WI38 (cell line): ENCODE data around the gene PLBD1.

Experiments used
- H3K4me3 ChIP-seq: 2 replicates; pipeline ENCODE4 v1.5.1; 2011; ENCODE audit warnings: low read depth, mild to moderate bottlenecking, control low read depth, low read length
- TF ChIP-seq, protein P1 (sequence below): IDR thresholded peaks from 2 replicates; pipeline ENCODE4 v1.5.1; 2012; ENCODE audit warnings: low read depth, mild to moderate bottlenecking, control low read depth, low read length

Gene PLBD1

DNA sequence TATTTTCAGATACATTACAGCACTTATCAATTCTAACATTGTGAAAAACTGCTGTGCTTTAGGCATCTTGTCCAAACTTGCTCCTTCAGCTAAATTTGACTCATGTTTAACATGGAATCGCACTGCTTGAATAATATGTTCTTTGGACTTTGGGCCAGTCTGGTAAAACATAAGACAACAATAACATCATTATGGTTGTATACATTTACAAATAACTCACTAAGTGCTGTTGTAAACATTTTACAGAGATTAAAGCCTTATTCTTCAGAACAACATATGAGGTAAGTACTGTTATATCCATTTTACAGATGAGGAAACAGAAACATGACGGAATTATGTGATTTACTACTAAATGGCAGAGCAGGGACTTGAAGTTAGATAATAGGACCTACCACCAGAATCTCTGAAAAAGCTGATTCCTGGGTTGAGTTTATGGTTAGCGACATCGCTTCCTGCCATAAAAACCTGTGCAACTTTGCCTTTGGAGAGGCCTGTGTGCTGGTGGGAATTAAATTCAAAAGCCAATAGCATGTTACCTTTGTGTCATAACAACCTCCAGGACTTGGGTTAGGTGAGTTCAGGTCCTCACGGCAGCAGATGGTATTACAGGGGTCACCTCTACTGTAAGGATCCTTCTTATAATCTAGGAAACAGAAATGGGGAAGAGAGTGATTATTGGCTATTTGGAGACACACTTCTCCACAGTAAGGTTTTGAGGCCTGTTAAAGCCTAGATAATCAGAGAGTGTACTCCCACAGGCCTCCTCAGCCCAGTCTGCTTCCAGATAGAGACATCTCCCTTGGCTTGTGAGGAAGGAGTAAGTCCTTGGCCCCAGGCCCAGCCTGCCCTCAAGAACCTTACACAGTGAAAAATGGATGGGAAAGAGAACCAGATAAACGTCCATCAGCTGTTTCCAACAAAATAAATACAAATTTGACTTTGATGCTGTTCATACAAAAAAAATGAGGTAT is 61.8 kb downstream of the PLBD1 start:
- H3K4me3 ChIP-seq = no peak overlapping the region
- TF ChIP-seq, protein P1, sequence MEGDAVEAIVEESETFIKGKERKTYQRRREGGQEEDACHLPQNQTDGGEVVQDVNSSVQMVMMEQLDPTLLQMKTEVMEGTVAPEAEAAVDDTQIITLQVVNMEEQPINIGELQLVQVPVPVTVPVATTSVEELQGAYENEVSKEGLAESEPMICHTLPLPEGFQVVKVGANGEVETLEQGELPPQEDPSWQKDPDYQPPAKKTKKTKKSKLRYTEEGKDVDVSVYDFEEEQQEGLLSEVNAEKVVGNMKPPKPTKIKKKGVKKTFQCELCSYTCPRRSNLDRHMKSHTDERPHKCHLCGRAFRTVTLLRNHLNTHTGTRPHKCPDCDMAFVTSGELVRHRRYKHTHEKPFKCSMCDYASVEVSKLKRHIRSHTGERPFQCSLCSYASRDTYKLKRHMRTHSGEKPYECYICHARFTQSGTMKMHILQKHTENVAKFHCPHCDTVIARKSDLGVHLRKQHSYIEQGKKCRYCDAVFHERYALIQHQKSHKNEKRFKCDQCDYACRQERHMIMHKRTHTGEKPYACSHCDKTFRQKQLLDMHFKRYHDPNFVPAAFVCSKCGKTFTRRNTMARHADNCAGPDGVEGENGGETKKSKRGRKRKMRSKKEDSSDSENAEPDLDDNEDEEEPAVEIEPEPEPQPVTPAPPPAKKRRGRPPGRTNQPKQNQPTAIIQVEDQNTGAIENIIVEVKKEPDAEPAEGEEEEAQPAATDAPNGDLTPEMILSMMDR = no peak

- TF ChIP-seq, protein P1 = no peak
- H3K4me3 ChIP-seq = no peak overlapping the region
Measured at GRCh38 chr12:14495326-14495725, 72.4 kb downstream of the PLBD1 start.

DNA sequence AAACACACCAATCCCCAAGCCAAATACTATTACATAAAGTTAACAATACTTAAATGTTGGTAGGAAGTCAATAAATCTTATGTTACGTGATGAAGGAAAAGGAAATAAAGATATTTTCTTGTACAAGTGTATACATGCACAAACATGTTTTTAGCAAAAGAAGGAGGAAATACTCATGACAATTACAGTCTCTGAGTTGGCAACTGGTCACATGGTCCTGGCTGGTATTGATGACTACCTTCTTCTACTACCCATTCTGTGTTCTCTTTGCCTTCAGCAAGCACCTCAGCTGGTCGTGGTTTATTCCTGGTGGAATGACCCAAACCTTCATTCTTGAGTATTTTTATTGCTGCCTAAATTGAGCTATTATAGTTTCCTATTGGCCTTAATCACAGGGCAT is 84.8 kb downstream of the PLBD1 start:
- no peak overlapping the region for H3K4me3 ChIP-seq
- TF ChIP-seq, protein P1 = no peak

DNA sequence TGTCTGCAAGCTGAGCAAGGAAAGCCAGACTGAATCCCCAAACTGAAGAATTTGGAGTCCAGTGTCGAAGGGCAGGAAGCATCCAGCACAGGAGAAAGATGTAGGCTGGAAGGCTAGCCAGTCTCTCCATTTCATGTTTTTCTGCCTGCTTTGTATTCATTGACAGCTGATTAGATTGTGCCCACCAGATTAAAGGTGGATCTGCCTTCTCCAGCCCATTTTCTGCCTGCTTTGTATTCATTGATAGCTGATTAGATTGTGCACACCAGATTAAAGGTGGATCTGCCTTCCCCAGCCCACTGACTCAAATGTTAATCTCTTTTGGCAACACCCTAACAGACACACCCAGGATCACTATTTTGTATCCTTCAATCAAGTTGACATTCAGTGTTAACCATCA is 85.3 kb downstream of the PLBD1 start:
- TF ChIP-seq, protein P1 = no peak
- H3K4me3 ChIP-seq = no peak overlapping the region

DNA sequence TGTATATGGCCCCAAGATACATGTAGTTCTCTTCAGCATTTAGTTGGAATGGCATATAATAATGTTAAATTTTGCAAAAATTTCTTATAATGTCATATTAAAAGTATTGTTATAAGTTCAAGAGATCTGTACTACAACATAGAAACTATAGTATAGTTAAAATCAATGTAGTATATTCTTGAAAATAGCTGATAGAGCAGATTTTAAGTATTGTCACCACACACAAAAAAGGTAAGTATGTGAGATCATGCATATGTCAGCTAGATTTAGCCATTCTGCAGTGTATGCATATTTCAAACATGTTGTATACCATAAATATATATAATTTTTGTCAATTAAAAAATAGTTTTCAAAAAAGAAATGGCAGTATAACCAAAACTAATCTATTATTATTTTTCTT is 86.5 kb downstream of the PLBD1 start:
- H3K4me3 ChIP-seq = no peak overlapping the region
- TF ChIP-seq, protein P1 = no peak

GRCh38 chr12:14479004-14479403 is 88.7 kb downstream of the PLBD1 start:
- TF ChIP-seq, protein P1 = no peak

GRCh38 chr12:14473707-14474287 is 93.9 kb downstream of the PLBD1 start:
- TF ChIP-seq, protein P1 = no peak
- H3K4me3 ChIP-seq = no peak overlapping the region

More at GRCh38 chr12:14479004-14479403, 88.7 kb downstream of the PLBD1 start:
- H3K4me3 ChIP-seq = no peak overlapping the region
